ENCODE data around the gene OVCA2.

Gene OVCA2

DNA sequence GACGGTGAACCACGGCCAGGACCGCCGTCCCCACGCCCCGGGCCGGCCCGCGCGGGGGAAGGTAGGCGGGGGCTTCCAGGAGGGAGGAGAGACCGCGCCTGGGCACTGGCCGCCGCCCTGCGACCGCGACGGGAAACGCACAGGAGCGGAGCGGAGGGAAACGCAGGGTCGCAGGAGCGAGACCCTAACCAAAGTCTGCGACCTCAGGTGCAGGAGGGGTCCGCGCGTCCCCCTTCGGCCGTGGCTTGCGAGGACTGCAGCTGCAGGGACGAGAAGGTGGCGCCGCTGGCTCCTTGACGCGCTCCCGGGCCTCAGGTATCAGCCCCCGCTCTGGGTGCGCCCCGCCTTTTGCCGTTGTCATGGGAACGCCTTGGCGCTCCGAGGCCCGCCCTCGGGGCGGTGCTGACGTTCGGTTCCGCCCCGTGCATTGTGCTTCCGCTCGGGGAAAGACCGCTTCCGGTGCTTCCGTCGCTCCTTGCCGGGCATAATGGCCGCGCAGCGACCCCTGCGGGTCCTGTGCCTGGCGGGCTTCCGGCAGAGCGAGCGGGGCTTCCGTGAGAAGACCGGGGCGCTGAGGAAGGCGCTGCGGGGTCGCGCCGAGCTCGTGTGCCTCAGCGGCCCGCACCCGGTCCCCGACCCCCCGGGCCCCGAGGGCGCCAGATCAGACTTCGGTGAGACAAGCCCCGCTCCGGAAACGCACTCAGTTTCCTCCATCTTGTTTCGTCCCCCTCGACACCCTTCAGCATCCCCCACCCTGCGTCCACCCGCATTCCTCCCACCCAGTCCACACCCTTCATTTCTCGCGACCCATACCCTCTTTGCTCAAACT is at the start of gene OVCA2:
TSS of gene OVCA2 (plus strand) at position 462 of the 829 bp plus-strand sequence. CDS start at position 488, 26 bp downstream.
- Histone ChIP-seq H3K36me3 (ENCODE audit: control insufficient read depth in 2 of 2, insufficient read depth in 1 of 2, low read length in 2 of 2) (peaks cover 14 to 61% of the 10 kb centered on the region in 2 experiments), H3K4me3 (ENCODE audit: low read depth, low read length) (peak within 1 kb of the TSS; percentile 70), H3K27ac (ENCODE audit: extremely low read depth, low read depth, low read length) (peak within 1 kb of the TSS; percentile 81), H3K4me1 (ENCODE audit: control insufficient read depth, insufficient read depth, low read length) (peaks cover 6% of the 10 kb centered on the region), H3K9me3 (ENCODE audit: control insufficient read depth, insufficient read depth, low read depth, low read length) (no peaks in the 10 kb centered on the region)
- ChIA-PET CTCF (interaction anchor here (0.6 to 1.9 kb wide), 9 partner anchors 10 to 331 kb away, joined by 3 to 13 read pairs (median 5); partner anchors contain the start of gene RTN4RL1), POLR2A (interaction anchor here (1.2 to 1.6 kb wide), 2 partner anchors 16 to 325 kb away, joined by 5 to 7 read pairs; partner anchors contain the start of gene RTN4RL1)
- TF ChIP-seq KLF7 (tag by site-specific recombination; IDR thresholded peaks at IDR 0.05; ENCODE audit: borderline replicate concordance) (peak; percentile 57; the same call in 1 of the 2 replicates), ZBTB8A (tag by site-specific recombination; IDR thresholded peaks at IDR 0.05) (peak; percentile 55; the same call in 1 of the 2 replicates), SP2 (tag by site-specific recombination; IDR thresholded peaks at IDR 0.05) (peak; percentile 95), BCL11B (tag by site-specific recombination; IDR thresholded peaks at IDR 0.05; ENCODE audit: low read depth) (no peak), ZNF558 (tag by site-specific recombination; IDR thresholded peaks at IDR 0.05) (no peak), ZNF600 (tag by site-specific recombination; IDR thresholded peaks at IDR 0.05) (peak; percentile 31; the same call in 1 of the 2 replicates), ZNF16 (tag by site-specific recombination; IDR thresholded peaks at IDR 0.05; ENCODE audit: low read depth) (no peak), ZSCAN30 (tag by site-specific recombination; IDR thresholded peaks at IDR 0.05) (no peak), KLF10 (tag by site-specific recombination; IDR thresholded peaks at IDR 0.05) (0 out of 2 replicates have a peak, but pooled peaks have one; percentile 37), ZNF48 (tag by site-specific recombination; IDR thresholded peaks at IDR 0.05) (no peak), ZNF341 (tag by site-specific recombination; IDR thresholded peaks at IDR 0.05; ENCODE audit: low read depth) (peak; percentile 94), ZNF585B (tag by site-specific recombination; IDR thresholded peaks at IDR 0.05) (no peak), SP7 (tag by site-specific recombination; IDR thresholded peaks at IDR 0.05) (peak; percentile 74), ZNF529 (tag by site-specific recombination; IDR thresholded peaks at IDR 0.05; ENCODE audit: insufficient replicate concordance) (no peak), ZNF311 (tag by site-specific recombination; IDR thresholded peaks at IDR 0.05; ENCODE audit: borderline replicate concordance) (no peak), MYNN (tag by site-specific recombination; IDR thresholded peaks at IDR 0.05; ENCODE audit: borderline replicate concordance) (0 out of 2 replicates have a peak, but pooled peaks have one; percentile 21), ZNF660 (tag by site-specific recombination; IDR thresholded peaks at IDR 0.05) (peak; percentile 80; the same call in 1 of the 2 replicates), ZNF335 (tag by site-specific recombination; conservative IDR thresholded peaks at IDR 0.05) (peak; percentile 76), ZNF677 (tag by site-specific recombination; IDR thresholded peaks at IDR 0.05) (no peak), ZNF596 (tag by site-specific recombination; IDR thresholded peaks at IDR 0.05) (no peak)
- TF ChIP-seq, protein P1, sequence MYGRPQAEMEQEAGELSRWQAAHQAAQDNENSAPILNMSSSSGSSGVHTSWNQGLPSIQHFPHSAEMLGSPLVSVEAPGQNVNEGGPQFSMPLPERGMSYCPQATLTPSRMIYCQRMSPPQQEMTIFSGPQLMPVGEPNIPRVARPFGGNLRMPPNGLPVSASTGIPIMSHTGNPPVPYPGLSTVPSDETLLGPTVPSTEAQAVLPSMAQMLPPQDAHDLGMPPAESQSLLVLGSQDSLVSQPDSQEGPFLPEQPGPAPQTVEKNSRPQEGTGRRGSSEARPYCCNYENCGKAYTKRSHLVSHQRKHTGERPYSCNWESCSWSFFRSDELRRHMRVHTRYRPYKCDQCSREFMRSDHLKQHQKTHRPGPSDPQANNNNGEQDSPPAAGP (tag by site-specific recombination; IDR thresholded peaks at IDR 0.05) = peak; percentile 90
- TF ChIP-seq, protein P2, sequence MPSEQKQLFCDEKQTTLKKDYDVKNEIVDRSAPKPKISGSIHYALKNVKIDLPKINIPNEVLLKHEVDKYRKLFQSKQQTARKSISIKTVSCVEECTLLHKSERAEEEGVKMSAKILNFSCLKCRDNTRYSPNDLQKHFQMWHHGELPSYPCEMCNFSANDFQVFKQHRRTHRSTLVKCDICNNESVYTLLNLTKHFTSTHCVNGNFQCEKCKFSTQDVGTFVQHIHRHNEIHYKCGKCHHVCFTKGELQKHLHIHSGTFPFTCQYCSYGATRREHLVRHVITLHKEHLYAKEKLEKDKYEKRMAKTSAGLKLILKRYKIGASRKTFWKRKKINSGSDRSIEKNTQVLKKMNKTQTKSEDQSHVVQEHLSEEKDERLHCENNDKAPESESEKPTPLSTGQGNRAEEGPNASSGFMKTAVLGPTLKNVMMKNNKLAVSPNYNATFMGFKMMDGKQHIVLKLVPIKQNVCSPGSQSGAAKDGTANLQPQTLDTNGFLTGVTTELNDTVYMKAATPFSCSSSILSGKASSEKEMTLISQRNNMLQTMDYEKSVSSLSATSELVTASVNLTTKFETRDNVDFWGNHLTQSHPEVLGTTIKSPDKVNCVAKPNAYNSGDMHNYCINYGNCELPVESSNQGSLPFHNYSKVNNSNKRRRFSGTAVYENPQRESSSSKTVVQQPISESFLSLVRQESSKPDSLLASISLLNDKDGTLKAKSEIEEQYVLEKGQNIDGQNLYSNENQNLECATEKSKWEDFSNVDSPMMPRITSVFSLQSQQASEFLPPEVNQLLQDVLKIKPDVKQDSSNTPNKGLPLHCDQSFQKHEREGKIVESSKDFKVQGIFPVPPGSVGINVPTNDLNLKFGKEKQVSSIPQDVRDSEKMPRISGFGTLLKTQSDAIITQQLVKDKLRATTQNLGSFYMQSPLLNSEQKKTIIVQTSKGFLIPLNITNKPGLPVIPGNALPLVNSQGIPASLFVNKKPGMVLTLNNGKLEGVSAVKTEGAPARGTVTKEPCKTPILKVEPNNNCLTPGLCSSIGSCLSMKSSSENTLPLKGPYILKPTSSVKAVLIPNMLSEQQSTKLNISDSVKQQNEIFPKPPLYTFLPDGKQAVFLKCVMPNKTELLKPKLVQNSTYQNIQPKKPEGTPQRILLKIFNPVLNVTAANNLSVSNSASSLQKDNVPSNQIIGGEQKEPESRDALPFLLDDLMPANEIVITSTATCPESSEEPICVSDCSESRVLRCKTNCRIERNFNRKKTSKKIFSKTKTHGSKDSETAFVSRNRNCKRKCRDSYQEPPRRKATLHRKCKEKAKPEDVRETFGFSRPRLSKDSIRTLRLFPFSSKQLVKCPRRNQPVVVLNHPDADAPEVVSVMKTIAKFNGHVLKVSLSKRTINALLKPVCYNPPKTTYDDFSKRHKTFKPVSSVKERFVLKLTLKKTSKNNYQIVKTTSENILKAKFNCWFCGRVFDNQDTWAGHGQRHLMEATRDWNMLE (tag by site-specific recombination; conservative IDR thresholded peaks at IDR 0.05; ENCODE audit: low read depth) = peak; percentile 49; the same call in 1 of the 2 replicates
- TF ChIP-seq, protein P3, sequence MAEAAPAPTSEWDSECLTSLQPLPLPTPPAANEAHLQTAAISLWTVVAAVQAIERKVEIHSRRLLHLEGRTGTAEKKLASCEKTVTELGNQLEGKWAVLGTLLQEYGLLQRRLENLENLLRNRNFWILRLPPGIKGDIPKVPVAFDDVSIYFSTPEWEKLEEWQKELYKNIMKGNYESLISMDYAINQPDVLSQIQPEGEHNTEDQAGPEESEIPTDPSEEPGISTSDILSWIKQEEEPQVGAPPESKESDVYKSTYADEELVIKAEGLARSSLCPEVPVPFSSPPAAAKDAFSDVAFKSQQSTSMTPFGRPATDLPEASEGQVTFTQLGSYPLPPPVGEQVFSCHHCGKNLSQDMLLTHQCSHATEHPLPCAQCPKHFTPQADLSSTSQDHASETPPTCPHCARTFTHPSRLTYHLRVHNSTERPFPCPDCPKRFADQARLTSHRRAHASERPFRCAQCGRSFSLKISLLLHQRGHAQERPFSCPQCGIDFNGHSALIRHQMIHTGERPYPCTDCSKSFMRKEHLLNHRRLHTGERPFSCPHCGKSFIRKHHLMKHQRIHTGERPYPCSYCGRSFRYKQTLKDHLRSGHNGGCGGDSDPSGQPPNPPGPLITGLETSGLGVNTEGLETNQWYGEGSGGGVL (tag by site-specific recombination; IDR thresholded peaks at IDR 0.05) = peak; percentile 60
- TF ChIP-seq, protein P4, sequence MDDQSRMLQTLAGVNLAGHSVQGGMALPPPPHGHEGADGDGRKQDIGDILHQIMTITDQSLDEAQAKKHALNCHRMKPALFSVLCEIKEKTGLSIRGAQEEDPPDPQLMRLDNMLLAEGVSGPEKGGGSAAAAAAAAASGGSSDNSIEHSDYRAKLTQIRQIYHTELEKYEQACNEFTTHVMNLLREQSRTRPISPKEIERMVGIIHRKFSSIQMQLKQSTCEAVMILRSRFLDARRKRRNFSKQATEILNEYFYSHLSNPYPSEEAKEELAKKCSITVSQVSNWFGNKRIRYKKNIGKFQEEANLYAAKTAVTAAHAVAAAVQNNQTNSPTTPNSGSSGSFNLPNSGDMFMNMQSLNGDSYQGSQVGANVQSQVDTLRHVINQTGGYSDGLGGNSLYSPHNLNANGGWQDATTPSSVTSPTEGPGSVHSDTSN (CRISPR knock-in tag; IDR thresholded peaks at IDR 0.05) = peak; percentile 58; the same call in 1 of the 2 replicates
- TF ChIP-seq, protein P5, sequence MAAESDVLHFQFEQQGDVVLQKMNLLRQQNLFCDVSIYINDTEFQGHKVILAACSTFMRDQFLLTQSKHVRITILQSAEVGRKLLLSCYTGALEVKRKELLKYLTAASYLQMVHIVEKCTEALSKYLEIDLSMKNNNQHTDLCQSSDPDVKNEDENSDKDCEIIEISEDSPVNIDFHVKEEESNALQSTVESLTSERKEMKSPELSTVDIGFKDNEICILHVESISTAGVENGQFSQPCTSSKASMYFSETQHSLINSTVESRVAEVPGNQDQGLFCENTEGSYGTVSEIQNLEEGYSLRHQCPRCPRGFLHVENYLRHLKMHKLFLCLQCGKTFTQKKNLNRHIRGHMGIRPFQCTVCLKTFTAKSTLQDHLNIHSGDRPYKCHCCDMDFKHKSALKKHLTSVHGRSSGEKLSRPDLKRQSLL (tag by site-specific recombination; IDR thresholded peaks at IDR 0.05) = peak; percentile 36; the same call in 1 of the 2 replicates
